Karpas-422 (cell line): Measurements from ENCODE around the gene ZC3H14. TPM values are rescaled to one million over a fixed set of nuclear protein-coding genes. Genes with fewer than 3 reads are reported as not detected.

Source experiments
- DNase-seq: peaks from one replicate; pipeline ENCODE4 v3.0.0-alpha.2; 2015
- H2AFZ ChIP-seq: fragments of 200-600 bp; sonication (generic); 2 replicates; pipeline ENCODE4 v1.6.1; 2014; ENCODE audit warnings: antibody characterized with exemption, low read length, mixed read lengths
- H3K27ac ChIP-seq: fragments of 200-600 bp; sonication (generic); 2 replicates; pipeline ENCODE4 v1.5.1; 2014; ENCODE audit warnings: mild to moderate bottlenecking, low read length, moderate library complexity
- H3K27me3 ChIP-seq: fragments of 200-600 bp; sonication (generic); 2 replicates; pipeline ENCODE4 v1.6.1; 2014; ENCODE audit warnings: low read length, mixed read lengths
- H3K36me3 ChIP-seq: fragments of 200-600 bp; sonication (generic); 2 replicates; pipeline ENCODE4 v1.6.1; 2014; ENCODE audit warnings: low read length, mixed read lengths; ENCODE audit not compliant: insufficient read depth
- H3K4me1 ChIP-seq: fragments of 200-600 bp; sonication (generic); 2 replicates; pipeline ENCODE4 v1.6.1; 2014; ENCODE audit warnings: mild to moderate bottlenecking, low read length, mixed read lengths
- H3K4me2 ChIP-seq: fragments of 200-600 bp; sonication (generic); 2 replicates; pipeline ENCODE4 v1.6.1; 2014; ENCODE audit warnings: low read length, low read depth, mild to moderate bottlenecking; ENCODE audit not compliant: poor library complexity, severe bottlenecking
- H3K4me3 ChIP-seq: fragments of 200-600 bp; sonication (generic); 2 replicates; pipeline ENCODE4 v1.5.1; 2014; ENCODE audit warnings: mild to moderate bottlenecking, antibody characterized with exemption, low read length, mixed read lengths
- H3K79me2 ChIP-seq: fragments of 200-600 bp; sonication (generic); 2 replicates; pipeline ENCODE4 v1.6.1; 2014; ENCODE audit warnings: mild to moderate bottlenecking, low read length, mixed read lengths
- H3K9ac ChIP-seq: fragments of 200-600 bp; sonication (generic); 2 replicates; pipeline ENCODE4 v1.6.0; 2014; ENCODE audit warnings: low read length
- H3K9me2 ChIP-seq: fragments of 200-600 bp; sonication (generic), shearing (Covaris generic); replicated peaks from 2 replicates; pipeline ENCODE4 v1.6.0; 2014; ENCODE audit warnings: mild to moderate bottlenecking, low read length, moderate library complexity; ENCODE audit not compliant: insufficient read depth
- H3K9me3 ChIP-seq: fragments of 300-700, 200-600 bp; sonication (generic); 2 replicates; pipeline ENCODE4 v1.6.1; 2014; ENCODE audit warnings: low read length, mixed read lengths
- H4K20me1 ChIP-seq: fragments of 200-600 bp; sonication (generic); 2 replicates; pipeline ENCODE4 v1.6.1; 2014; ENCODE audit warnings: mild to moderate bottlenecking, antibody characterized with exemption, low read length, low read depth; ENCODE audit not compliant: insufficient read depth
- total RNA-seq: library from RNA; depleted of rRNA; stranded (reverse); fragments of >200 nt; shearing (Covaris generic); gene quantifications from 2 replicates; pipeline ENCODE4 v1.2.3, GENCODE V29; 2014; ENCODE audit warnings: low replicate concordance

The ZC3H14 gene
- total RNA-seq, 1 experiment from 2014 or later, result 91.1 TPM

DNA sequence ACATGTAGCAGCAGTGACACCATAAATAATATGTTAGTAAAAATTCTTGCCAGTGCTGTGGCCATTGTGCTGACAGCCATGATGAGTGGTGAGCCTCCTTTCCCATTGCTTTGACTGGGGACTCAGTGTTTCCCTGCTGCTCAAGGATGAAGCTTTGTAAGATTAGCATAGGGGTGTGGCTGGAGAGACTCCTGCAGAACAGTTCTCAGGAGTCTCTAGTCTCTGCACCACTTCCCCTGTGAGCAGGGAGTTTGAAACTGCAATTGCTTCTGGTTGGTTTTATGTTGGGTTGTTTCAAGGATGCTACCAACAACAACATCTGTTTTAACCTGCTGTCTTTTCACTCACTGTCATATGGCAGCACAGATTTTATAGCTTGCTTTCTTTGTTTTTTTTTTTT, 41.4 kb downstream of the ZC3H14 start:
- no peaks in the 10 kb centered on the region for H3K27me3 ChIP-seq
- no peak overlapping the region for H3K27ac ChIP-seq
- no peak overlapping the region for H3K9ac ChIP-seq
- H3K4me3 ChIP-seq, result no peak overlapping the region
- no peak overlapping the region for H3K4me2 ChIP-seq
- H3K9me3 ChIP-seq, result no peaks in the 10 kb centered on the region
- no peak for DNase-seq
- H3K36me3 ChIP-seq, result peaks cover 85% of the 10 kb centered on the region
- no peak overlapping the region for H2AFZ ChIP-seq
- no peaks in the 10 kb centered on the region for H3K9me2 ChIP-seq
- H3K79me2 ChIP-seq, result peaks cover 5% of the 10 kb centered on the region; the same call in 1 of the 2 replicates
- no peaks in the 10 kb centered on the region for H4K20me1 ChIP-seq
- H3K4me1 ChIP-seq, result no peaks in the 10 kb centered on the region

DNA sequence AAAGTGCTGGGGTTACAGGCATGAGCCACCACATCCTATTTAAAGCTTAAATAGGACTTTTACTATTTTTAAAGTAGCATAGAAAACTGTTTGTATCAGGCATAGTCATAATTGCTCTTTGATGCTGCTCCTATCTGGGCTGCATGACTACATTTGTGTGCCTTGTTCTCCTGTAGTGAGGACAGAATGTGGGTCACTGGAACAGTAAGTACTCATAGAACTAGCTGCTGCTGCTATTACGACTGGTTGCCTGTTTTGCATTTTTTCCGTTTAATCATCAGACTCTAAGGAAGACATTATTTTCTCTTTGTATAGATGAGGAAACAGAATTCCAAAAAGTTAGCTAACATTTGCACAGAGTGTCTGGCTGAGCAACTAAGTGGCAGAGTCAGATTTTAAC, 42.8 kb downstream of the ZC3H14 start:
- Histone ChIP-seq H2AFZ (no peak overlapping the region), H3K4me2 (no peak overlapping the region), H3K27ac (no peak overlapping the region), H3K9me3 (no peaks in the 10 kb centered on the region), H3K36me3 (peaks cover 90% of the 10 kb centered on the region), H3K9ac (no peak overlapping the region), H3K4me1 (no peaks in the 10 kb centered on the region), H3K9me2 (no peaks in the 10 kb centered on the region), H3K27me3 (no peaks in the 10 kb centered on the region), H3K4me3 (no peak overlapping the region), H3K79me2 (peaks cover 8% of the 10 kb centered on the region; the same call in 1 of the 2 replicates), H4K20me1 (no peaks in the 10 kb centered on the region)
- no peak for DNase-seq

- no peak for DNase-seq
- Histone ChIP-seq H3K9me3 (no peaks in the 10 kb centered on the region), H3K4me3 (no peak overlapping the region), H3K4me1 (no peaks in the 10 kb centered on the region), H3K4me2 (no peak overlapping the region), H3K9me2 (no peaks in the 10 kb centered on the region), H3K36me3 (peaks cover 86% of the 10 kb centered on the region), H4K20me1 (no peaks in the 10 kb centered on the region), H3K27me3 (no peaks in the 10 kb centered on the region), H3K9ac (no peak overlapping the region), H3K79me2 (peaks cover 8% of the 10 kb centered on the region; the same call in 1 of the 2 replicates), H3K27ac (no peak overlapping the region), H2AFZ (no peak overlapping the region)
Observed at GRCh38 chr14:88607829-88608228, 45.0 kb downstream of the ZC3H14 start.

- no peak overlapping the region for H3K4me2 ChIP-seq
- no peaks in the 10 kb centered on the region for H3K9me3 ChIP-seq
- H3K27ac ChIP-seq, result no peak overlapping the region
- H3K79me2 ChIP-seq, result 0 out of 2 replicates have a peak, but pooled peaks cover 3% of the 10 kb centered on the region
- no peak for DNase-seq
- H2AFZ ChIP-seq, result no peak overlapping the region
- peaks cover 80% of the 10 kb centered on the region; the same call in 1 of the 2 replicates for H3K36me3 ChIP-seq
- no peak overlapping the region for H3K9ac ChIP-seq
- H3K4me3 ChIP-seq, result no peak overlapping the region
- no peaks in the 10 kb centered on the region for H3K4me1 ChIP-seq
- H3K27me3 ChIP-seq, result no peaks in the 10 kb centered on the region
- no peaks in the 10 kb centered on the region for H4K20me1 ChIP-seq
- H3K9me2 ChIP-seq, result no peaks in the 10 kb centered on the region
Observed at GRCh38 chr14:88611878-88612277, 49.0 kb downstream of the ZC3H14 start.

DNA sequence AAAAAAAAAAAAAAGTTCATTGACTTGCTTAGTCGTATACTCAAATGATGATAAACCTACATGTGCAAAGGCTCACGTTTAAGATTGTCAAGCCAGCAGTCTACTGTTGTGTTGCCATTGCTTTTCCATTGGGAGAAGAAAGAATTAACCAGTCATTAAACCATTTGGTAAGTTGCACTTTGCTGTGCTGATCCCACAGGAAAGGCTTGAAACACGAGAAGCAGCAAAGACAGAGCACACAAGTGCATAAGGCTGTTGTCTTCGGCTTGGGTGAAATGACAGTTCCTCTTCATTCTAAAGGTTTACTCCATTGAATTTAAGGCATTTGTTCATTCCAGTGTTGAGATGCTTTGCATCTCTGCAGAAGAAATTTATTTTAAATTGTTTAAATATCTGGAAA, 50.1 kb downstream of the ZC3H14 start:
- no peak overlapping the region for H3K9ac ChIP-seq
- H4K20me1 ChIP-seq, result no peaks in the 10 kb centered on the region
- no peaks in the 10 kb centered on the region for H3K27me3 ChIP-seq
- H3K4me1 ChIP-seq, result no peaks in the 10 kb centered on the region
- H3K9me2 ChIP-seq, result no peaks in the 10 kb centered on the region
- H2AFZ ChIP-seq, result no peak overlapping the region
- 0 out of 2 replicates have a peak, but pooled peaks cover 3% of the 10 kb centered on the region for H3K79me2 ChIP-seq
- no peak overlapping the region for H3K4me3 ChIP-seq
- DNase-seq, result no peak
- no peak overlapping the region for H3K27ac ChIP-seq
- no peaks in the 10 kb centered on the region for H3K9me3 ChIP-seq
- H3K36me3 ChIP-seq, result peaks cover 69% of the 10 kb centered on the region; the same call in 1 of the 2 replicates
- no peak overlapping the region for H3K4me2 ChIP-seq

DNA sequence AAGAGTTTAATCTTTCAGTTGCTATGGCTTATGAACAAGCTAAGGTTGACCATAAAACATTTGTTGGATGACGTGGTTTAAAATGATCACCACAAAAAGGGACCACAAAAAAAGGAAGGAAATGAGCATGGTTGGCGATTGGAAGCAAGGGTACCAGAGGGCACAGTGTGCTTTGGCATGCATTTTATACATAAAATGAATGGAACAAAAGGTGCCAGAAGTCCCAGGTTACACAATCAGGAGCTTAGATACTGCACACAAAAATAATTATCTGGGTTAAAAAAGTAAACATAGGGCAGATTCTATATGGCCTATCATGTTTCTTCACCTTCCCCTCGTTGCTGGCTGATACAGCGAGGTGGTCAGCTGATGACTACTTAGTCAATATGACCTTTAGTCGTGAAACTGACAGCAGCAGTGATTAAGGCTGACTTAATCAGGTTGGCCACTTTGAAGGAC, 50.7 kb downstream of the ZC3H14 start:
- DNase-seq, result no peak
- no peak overlapping the region for H2AFZ ChIP-seq
- no peak overlapping the region for H3K4me2 ChIP-seq
- H3K9ac ChIP-seq, result no peak overlapping the region
- peaks cover 63% of the 10 kb centered on the region; the same call in 1 of the 2 replicates for H3K36me3 ChIP-seq
- H3K4me1 ChIP-seq, result no peaks in the 10 kb centered on the region
- no peaks in the 10 kb centered on the region for H4K20me1 ChIP-seq
- no peaks in the 10 kb centered on the region for H3K9me2 ChIP-seq
- no peak overlapping the region for H3K27ac ChIP-seq
- no peak overlapping the region for H3K4me3 ChIP-seq
- H3K79me2 ChIP-seq, result 0 out of 2 replicates have a peak, but pooled peaks cover 3% of the 10 kb centered on the region
- H3K27me3 ChIP-seq, result no peaks in the 10 kb centered on the region
- H3K9me3 ChIP-seq, result no peaks in the 10 kb centered on the region

GRCh38 chr14:88614218-88614907, 51.5 kb downstream of the ZC3H14 start:
- H3K4me1 ChIP-seq, result no peaks in the 10 kb centered on the region
- no peak overlapping the region for H3K4me3 ChIP-seq
- H3K36me3 ChIP-seq, result peaks cover 55% of the 10 kb centered on the region; the same call in 1 of the 2 replicates
- no peaks in the 10 kb centered on the region for H3K9me2 ChIP-seq
- H4K20me1 ChIP-seq, result no peaks in the 10 kb centered on the region
- H3K9ac ChIP-seq, result no peak overlapping the region
- no peaks in the 10 kb centered on the region for H3K9me3 ChIP-seq
- H3K79me2 ChIP-seq, result 0 out of 2 replicates have a peak, but pooled peaks cover 3% of the 10 kb centered on the region
- H3K27ac ChIP-seq, result no peak overlapping the region
- no peaks in the 10 kb centered on the region for H3K27me3 ChIP-seq
- no peak overlapping the region for H2AFZ ChIP-seq
- H3K4me2 ChIP-seq, result no peak overlapping the region
- no peak for DNase-seq

- Histone ChIP-seq H3K4me2 (no peak overlapping the region), H3K27me3 (no peaks in the 10 kb centered on the region), H3K27ac (no peak overlapping the region), H3K4me1 (no peaks in the 10 kb centered on the region), H3K9me3 (no peaks in the 10 kb centered on the region), H3K79me2 (no peaks in the 10 kb centered on the region), H3K9me2 (no peaks in the 10 kb centered on the region), H3K9ac (no peak overlapping the region), H4K20me1 (no peaks in the 10 kb centered on the region), H3K4me3 (no peak overlapping the region), H2AFZ (no peak overlapping the region), H3K36me3 (peaks cover 32% of the 10 kb centered on the region; the same call in 1 of the 2 replicates)
- DNase-seq, result no peak
Observed at GRCh38 chr14:88616697-88617096, 53.9 kb downstream of the ZC3H14 start.
